DMS 273 (cell line): ENCODE measurements around the gene SKAP2.

Experiments used
- DNase-seq: peaks from one replicate; lab custom pipeline; 2025; ENCODE audit not compliant: unreplicated experiment; lab: John Stamatoyannopoulos, UW

SKAP2 gene

DNA sequence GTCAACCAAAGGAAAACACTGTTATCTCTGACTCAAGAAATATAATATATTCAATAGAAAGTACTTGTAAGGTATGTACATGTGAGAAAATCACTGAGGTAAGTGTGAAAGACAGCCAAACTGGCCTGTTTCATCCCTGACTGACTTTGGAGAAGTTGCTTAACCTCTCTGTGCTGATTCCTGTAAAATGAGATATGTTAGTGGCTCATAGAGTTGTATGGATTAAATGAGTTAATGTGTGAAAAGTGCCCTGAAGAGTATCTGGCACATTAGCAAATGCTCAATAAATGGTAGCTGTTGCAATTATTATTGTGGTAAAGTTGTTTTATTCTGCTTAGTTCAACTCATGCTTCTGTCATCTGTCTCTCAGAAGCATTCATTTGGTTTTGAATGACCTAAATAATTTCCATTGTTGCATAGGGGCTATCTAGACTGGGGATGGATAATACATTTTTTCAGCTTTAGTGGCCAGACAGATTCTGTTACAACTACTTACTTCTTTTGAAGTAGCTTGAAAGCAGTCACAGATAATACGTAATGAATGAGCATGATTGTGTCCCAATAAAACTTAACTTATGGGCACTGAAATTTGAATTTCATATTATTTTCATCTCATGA is 84.3 kb downstream of the SKAP2 start:
- no peak for DNase-seq

DNA sequence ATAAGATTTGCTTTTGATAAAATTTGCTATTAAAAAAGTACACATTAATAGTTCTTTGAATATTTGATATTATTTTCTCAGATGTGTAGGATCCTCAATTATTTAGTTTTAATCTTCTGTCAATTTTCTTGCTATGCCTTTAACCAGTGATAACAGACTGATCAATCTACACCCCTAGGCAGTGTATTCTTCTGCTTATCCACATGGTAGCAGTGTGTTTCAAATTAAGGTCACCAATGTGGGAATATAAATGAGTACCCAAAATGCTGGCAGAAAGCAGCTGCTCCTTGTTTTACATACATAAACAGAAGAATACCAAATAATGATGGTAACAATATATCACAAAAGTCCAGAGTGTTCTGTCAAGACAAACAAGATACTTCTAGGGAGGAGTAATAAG is 87.0 kb downstream of the SKAP2 start:
- peak; percentile 39 for DNase-seq

DNA sequence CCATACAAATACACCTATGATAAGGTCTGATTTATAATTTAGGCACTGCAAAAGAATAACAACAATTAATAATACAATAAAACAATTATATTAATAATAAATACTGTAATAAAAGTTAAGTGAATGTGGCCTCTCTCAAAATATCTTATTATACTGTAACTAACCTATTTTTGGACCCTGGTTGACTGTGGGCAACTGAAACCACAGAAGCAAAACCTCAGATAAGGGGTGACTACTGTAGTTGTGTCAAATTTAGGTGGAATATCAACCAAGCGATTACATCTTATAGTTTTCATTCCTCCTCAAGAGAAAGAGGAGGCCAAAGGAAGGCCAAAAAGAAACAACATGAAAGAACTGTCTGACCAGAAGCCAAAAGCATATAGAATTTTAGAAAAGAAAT is 103.9 kb downstream of the SKAP2 start:
- DNase-seq, result no peak

DNA sequence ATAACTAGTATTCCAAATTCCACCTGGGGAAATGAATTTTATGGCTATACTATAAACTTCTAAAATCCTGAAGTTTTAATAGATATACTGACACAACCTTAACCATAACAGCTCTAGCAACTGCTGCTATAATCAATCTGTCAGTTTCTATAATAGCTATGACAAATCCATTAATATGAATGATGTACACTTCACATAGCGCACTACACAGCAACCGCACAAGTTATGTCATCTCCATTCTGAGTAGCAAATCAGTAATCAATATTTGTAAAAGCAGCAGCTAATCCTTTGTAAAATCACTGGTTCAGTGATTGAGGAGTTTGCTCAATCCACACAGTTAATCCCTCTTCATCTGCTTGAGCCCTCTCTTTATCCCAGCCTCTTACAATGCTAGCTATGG is 105.3 kb downstream of the SKAP2 start:
- no peak for DNase-seq

DNA sequence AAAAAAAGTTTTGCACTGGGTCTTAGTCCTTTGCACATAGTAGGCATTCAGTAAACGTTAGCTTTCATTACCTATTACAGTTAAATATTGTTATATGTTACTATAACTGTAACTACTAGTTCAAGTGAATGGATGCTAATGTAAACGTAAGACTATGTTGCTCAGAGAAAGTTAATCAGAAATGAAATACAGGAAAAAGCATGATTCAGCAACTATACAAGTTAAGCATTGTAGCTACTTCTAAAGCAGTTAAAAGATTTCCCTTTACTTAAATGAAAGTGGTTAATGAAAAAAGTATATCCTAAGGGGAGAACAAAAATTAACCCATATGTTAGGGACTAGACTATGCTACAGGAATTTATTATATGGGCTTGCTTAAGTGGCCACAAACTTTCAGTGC is 121.2 kb downstream of the SKAP2 start:
- no peak for DNase-seq

DNA sequence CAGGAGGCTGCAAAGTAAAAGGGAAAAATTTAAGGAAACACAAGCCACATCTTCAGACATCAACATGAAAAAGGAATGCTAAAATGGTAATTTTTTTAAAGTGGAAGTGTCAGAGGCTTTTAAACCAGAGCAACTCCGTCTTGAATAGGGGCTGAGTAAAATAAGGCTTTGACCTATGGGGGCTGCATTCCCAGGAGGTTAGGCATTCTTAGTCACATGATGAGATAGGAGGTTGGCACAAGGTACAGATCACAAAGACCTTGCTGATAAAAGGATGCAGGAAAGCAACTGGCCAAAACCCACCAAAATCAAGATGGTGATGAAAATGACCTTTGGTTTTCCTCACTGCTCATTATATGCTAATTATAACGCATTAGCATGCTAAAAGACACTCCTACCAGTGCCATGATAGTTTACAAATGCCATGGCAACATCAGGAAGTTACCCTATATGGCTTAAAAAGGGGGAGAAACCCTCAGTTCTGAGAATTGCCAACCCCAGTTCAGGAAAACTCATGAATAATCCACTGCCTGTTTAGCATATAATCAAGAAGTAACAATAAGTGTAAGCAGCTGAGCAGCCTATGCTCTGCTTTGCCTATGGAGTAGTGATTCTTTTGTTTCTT is 128.3 kb downstream of the SKAP2 start:
- no peak for DNase-seq

DNA sequence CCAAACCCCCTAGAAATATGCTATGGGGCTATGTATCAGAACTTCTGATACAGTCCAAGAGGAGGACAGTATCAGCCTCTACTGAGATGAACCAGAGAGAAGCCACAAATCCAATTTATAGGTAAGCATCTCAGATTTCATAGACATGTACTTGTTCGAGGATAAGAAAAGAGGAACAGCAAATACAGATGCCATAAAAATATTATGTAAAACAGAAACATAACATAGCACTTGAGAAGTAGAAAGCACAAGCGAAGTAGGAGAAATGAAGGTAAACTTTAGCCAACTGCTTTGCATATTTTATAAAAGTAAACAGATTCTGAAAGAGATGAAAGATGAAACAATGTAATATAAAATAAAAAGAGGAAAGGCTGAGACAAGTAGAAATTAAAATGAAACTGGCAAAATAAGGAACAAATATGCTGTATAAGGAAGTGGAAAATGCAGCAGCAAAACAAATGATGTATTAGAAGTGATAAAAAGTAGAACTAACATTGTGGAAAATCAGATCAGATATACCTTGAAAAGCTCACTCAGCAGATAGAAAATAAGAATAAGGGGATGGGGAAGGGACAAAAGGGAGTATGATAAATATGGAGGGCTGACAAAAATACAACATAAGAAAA is 135.1 kb downstream of the SKAP2 start:
- DNase-seq, result no peak

DNA sequence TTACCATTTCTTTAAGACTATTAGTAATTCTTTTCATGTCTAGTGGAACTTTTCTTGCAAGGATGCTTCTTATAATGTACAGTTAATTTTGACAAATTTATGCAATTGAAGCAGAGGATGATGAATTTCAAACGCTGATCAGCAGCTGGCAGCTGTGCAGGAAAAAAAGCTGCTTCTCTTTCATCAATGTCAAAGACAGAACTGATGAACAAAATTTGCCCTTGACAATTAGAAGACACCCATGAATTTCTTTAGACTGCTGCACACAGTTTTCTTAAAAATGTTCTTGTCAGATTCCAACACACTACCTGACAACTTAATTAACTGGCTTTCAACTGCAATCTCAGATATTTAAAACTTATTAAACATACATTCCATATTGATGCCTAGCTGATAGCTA is 138.3 kb downstream of the SKAP2 start:
- DNase-seq, result no peak

DNA sequence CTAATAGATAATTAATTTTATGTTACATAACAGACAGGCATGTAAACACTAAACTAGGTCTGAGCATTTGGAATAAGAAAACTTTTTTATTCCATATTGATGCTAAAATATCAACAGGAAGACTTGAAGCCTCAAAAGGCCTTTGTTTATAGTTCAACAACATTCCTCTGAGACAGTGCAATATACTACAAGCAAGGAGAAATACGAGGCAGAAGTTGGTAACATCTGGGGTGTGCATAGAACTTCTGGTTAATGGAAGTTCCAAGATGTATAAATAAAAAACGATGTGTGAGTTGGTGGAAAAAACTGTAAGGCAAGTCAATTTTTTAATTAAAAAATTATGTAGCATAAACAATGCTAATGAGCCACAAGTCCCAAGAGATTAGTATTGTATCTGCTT is 139.6 kb downstream of the SKAP2 start:
- DNase-seq, result no peak

DNA sequence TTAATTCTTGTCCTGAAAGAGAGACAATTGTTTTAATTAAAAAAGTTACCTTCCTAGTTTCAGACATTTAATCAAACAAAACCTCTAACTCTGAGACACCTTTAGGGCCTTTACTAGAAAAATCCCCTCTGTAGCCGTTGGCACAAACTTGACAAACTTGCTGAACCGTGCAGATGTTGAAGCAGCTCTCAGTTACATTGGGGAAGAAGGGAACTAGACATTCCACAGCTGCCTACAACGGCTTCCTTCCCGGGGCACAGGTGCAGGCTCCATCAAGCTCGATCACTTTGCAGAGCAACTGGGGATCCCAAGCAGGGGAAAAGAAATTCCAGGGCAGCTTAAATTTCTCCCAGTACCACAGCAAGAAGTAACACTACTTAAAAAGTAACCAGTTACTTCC is 141.3 kb downstream of the SKAP2 start:
- no peak for DNase-seq

DNA sequence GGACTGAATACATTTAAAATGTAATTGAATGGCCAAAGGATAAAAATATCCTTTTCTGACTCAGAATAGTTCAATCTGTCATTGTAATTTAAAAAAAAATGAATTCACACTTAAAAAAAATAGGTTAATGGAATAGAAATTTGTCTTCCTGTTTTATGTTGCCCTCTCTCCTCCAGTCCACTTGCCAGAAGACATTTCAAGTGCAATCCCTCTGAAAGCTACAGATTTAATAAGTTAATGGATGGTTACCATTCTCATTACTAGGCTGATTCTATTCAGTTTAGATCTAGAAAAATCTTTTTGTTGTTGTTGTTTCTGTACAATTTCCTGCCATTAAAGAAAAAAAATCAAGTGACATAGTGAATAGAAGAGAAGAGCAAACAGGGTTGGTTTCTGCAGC is 142.9 kb downstream of the SKAP2 start:
- no peak for DNase-seq

DNA sequence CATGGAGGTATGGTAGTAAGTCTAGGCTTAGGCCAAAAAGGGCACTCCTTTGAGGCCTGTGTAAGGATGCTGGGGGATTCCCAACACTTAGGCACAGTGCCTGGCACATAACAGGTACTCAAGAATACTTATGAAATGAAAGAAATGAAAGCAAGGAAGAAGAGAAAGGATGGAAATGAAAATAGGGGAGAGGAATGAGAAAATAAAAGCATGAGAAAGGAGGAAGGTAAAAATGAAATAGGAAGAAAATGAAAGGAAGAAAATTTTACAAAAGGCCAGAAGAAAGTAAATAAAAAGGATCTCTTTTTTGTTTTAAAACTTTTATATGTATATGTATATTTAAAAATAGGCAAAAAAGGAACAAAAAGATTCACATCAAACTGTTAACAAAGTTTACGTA is 146.3 kb downstream of the SKAP2 start:
- no peak for DNase-seq

DNA sequence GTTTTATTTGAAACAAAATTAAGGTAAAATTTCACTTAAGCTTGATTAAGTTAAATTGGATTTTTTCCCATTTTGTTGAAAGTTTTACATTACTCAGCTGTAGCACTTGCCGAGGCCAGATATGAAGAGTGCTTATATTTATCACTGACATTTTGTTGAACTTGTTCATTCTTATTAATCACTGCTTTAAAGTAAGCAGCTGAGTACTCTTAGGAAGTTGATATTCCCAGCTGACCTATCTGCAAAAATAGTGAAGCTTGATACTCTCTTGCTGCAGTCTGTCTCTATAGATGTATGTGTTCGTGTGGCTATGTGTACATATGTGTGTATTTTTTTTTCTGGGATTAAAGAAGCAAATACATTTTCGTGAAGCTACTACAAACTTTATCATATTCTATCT is 150.0 kb downstream of the SKAP2 start:
- DNase-seq, result no peak

DNA sequence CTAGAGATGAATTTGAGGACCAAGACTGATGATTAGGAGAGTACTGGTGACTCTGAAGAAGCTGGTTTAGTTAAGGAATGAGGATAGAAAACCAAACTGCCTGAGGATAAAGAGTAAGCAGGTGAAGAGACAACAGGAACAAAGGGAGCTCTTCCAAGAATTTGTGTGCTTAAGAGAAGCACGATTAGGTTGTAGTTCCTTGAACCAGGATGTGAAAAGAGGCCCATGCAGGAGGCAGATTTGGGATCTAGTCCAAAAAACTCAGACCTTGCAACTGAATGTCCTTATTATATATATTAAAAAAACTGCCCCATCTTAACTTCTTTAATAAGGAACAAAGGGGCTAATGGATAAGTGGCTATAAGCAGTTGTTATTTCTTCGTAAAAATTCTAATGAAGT is 150.4 kb downstream of the SKAP2 start:
- DNase-seq, result no peak

DNA sequence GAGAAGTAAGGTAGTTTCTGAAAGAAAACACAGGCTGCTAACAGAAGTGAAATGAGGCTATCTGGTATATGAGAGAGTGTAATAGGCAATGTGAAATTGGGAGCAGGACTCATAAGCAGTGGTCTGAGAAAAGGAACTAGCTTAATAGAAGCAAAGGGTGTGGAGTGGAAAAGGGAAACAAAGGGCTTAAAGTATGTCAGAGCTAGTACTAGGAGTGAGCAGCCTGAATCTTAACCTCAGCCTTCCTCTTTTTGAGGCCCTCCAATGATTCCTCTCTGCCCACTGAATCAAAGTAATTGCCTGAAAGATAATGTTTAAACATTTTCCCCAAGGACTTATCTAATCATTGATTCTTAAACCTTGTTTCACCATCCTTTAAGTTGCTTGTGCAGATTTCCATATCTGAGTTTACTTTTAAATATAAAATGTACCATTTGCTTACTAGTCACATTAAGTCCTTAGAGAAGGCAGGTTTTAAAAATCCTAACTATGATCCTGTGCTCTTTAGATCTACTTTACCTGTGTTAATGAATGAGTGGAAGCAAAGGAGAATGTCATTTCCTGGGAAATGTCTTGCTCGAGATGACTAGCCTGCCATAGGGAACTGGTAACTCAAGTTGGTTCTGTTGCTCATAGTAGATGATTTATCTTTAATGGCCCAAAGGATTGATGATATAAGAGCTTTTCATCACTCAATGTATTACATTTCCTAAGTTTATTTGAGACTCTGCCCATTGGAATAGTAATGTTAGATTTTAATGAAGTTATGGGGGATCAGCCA is 155.0 kb downstream of the SKAP2 start:
- no peak for DNase-seq

DNA sequence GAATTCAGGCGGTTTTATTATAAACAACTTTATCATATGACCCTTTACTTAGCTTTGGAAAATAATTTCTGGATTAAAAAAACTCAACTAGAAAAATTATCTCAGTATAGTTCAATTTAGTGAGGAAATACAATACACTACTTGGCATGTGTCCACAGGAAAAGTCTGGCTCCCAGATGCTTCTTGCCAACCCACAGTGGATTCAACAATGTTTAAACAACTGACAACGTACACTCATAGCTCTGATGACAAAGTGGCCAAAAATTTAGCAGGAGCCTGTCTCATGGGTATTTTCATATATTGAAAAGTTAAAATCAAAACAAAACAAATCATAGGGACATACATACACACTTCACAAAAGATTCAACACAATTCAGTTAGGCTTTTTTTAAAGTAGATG is 158.8 kb downstream of the SKAP2 start:
- peak; percentile 94 for DNase-seq

DNA sequence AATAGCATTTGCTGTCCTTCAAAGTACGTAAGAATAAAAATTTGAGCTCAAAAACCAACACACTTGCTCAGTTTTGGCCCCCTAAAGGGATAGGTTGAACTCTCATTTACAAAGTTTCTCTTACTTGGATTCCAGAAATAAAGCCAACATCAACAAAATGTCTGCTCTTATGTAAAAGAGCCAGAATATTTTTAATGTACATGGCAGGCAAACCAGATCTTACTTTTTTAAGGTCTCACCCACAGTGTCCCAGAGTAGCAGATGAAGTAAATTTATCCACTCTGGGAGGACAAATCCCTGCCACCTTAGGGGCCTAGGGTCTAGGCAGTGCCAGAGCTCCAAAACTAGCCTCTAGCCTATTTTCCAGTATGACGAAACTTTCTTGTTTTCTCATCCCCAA is 159.6 kb downstream of the SKAP2 start:
- DNase-seq, result no peak

DNA sequence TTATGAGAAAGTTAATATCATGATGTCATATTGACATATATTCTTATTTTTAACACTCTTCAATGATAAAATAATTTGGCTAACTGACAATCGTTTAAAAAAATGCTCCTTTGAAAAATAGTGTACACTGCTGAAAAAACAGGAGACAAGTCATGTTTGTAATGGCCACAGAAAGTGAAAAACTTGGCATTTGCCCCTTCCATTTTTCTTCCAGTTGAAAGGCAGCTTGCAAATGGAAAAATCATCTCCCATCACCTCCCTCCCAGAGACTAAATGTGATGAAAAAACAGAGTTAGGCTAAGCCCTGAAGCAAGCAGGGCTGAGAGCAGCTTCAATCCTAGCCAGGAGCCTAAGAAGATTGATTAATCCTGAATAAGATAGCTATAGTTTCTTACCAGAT is 160.4 kb downstream of the SKAP2 start:
- DNase-seq, result no peak

DNA sequence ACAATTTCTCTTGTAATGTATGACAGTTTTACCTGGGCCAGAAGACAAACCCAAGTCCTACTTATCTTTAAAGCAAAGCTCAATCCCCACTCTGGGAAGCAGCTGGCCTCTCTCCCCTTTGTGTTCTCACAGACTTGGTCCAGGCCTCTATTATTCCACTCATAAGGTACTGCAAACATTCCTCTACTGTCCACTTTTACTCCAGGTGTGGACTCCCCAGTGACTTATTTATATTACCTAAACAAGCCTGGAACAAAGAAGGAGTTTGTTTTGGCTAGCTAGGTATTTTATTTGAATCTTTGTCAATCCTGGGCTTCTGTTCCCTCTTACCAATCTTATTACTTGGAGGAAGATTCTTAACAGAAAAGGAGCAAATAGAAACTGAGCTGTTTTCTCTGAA is 163.5 kb downstream of the SKAP2 start:
- DNase-seq, result no peak

DNA sequence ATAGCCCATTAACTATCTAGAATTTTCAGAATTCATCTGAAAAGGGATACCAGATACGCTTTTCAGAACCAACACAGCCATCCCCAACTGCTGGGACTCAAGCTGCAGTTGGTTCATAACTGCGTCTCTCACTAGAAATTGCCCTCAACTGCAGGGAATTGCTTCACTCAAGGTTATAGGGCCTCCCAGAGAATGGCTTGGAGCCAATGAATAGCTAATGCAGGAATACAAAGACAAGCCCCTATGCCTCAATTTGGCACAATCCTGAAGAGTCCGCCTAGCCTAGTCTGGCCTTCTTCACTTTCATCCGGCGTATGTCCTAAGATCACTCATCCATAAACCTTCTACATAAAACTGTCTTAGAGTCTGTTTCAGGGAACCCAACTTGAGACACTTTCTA is 164.0 kb downstream of the SKAP2 start:
- DNase-seq, result no peak

DNA sequence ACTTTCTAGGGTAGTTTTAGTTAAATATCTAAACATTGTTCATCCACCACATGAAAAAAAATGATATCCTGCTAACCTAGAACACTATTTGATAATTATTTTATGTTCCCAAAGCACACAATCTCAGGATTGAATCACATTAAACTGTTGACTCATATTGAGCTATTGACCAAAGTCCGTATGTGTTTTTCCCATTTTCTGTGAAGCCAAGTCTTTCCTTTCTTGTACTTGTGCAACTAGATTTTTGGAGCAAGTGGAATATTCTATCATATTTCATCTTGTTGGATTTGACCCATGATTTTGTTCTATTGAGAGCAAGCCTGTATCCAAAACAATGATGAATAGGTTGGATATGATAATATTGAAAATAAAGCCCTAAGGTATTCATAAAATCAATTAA is 164.6 kb downstream of the SKAP2 start:
- no peak for DNase-seq

DNA sequence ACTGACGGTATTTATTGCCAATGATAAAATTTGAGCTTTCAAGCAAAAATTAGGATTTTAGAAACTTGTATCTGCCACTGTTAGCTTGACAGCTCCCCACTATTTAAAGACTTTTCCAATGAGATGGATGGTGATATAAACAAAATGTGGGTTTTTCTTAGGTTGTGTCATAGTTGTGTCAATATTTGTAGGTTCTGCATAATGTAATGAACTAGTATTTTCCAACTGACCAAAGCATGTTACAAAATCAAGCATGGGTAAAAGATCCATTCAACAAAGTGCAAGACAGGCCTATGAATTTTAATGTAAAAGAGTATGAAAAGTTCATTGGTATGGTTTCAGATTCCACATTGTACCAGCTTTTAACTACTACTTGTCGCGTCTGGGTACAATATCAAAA is 165.6 kb downstream of the SKAP2 start:
- no peak for DNase-seq
